CD1c-positive myeloid dendritic cell (primary cell): Measurements from ENCODE around the gene E2F3.

Source experiments
- DNase-seq: peaks from one replicate; pipeline ENCODE4 v3.0.0-alpha.2; 2016; ENCODE audit errors: extremely low spot score

Gene E2F3

DNA sequence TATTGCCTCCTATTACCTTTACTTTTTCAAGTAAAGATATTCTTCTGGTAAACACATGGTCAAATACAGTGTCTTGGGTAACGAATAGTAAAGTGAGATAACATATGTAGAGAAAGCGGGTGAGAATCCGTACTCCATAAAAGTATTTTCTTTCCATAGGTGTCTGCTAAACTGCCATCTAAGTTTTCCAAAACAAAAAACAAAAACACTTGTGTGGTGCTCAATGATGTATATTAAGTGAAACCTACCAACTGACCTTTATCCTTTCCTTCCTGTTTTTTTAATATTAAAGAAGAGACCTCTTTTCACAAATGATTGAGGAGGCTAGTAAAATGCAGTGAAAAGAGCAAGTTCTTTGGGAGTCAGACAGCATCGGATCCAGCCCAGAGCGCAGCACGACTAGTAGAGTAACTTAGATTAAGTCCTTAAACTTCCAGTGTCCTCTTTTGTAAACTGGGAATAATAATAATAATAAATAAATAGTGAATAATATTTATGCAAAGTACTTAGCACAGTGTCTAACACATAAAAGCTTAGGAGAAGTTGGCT lies 132.1 kb downstream of the E2F3 start:
- DNase-seq = no peak

DNA sequence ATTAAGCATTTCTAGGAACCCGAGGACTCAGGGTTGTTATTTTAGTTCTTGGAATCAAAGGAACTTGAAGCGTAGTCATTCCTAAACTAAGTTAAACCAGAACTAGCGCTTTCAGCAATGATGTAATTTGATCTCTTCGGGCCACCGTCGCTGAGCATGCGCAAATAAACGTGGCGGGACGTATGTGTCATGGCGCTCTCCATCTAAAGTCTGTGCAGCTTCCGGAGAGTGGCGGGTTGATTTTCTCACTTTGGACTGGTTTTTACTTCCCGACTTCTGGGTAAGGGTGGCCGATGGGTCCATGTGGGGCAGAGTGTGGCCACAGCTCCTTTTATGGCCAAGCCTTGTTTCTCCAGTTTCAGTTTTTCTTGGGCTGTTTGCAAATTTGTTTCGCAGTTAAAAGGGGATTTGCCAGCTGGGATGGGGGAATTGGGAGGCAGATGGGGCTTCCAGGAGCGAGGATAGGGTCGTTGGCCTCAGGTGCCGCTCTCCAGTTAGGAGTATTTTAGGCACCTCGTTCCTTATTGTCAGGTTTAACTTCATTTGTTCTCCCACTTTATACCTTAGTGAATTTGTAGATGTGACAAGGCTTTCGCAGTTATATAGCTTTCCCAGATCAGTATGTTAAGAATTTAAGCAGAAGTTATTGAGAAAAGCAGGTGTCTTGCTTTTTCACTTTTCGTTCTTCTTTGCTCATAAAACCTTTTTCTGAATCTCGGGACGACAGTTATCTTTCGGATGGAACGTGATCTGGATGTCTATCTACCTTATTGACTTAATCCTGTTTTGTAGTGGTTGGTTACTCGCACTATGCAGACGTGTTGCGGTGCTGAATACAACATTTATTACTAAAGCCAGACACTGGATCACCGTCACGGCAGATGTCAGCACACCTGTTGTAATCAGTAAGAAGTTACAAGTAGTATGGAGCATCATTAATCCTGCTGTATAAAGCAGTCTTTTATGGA lies 132.9 kb downstream of the E2F3 start, which contains the start of gene CDKAL1:
TSS of gene CDKAL1 (plus strand) at position 163 of the 968 bp plus-strand sequence. CDS start 11,894 bp downstream, outside the sequence.
- peak; percentile 96 for DNase-seq

DNA sequence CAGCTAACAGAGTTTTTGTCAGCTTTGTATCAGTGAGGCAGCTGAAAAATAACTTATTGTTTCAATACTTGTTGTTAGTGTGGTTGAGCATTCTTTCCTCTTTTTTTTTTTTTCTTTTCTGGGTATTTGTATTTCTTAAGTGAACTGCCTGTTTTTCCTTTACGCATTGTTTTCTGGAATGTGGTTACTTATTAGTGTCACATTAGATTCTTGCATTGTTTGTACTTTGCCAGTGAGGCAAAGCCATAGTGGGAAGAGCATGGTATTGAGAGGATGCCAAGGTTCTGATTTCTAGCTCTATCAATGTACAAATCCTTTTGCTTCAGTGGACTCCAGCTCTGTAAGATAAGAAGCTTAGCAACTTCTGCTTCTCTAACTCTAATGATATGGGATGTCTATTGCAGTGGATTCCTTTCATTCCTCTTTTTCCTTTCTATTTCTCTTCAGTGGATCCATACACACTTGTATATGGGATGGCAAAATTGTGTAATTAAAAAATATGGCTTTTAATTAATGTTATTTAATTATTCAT lies 136.5 kb downstream of the E2F3 start:
- DNase-seq = no peak

GRCh38 chr6:20538907-20539306 lies 137.2 kb downstream of the E2F3 start:
- DNase-seq = no peak

GRCh38 chr6:20539387-20539786 lies 137.7 kb downstream of the E2F3 start:
- no peak for DNase-seq

DNA sequence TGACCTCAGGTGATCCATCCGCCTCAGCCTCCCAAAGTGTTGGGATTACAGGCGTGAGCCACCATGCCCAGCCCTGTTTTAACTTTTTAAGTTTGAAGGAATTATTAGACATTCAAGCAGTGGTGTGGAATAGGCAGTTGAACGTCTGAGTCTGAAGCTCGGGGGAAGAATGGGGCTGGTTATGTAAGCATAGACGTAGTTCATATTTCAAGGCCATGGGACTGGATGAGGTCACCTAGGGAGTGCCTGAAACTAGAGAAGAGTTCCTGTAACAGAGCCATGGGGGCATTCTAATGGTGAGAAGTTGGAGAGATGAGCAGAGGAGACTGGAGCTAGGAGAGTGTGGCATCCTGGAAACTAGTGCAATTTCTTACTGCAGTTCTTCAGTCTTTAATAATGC lies 139.0 kb downstream of the E2F3 start:
- DNase-seq = peak; percentile 19

DNA sequence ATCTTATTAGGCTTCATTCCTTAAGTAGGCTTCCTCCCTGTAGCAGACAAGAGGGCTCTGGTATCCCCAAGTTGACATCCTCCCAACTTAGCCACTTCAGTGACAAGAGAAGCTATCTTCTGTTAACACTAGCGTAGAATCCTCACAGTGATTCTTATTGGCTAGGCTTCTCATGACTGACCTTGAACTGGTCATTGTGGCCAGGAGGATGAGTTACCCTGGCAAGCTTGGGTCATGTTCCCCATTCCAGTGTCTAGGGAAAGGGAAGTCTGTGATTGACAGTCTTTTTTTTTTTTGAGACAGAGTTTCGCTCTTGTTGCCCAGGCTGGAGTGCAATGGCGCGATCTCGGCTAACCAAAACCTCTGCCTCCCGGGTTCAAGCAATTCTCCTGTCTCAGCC lies 139.7 kb downstream of the E2F3 start:
- peak; percentile 50 for DNase-seq

GRCh38 chr6:20542927-20543602 lies 141.4 kb downstream of the E2F3 start:
- no peak for DNase-seq
